ENCODE results near the gene ST8SIA5. TPM values are rescaled to one million over a fixed set of nuclear protein-coding genes. Genes with fewer than 3 reads are reported as not detected.
A peak's percentile ranks its signal among the peaks of the same experiment; 100 is the strongest.

The ST8SIA5 gene
- total and polyA plus RNA-seq, 2 of the 4 experiments (the other 2 are of a cell fraction) = 0.03 TPM; not detected in 1

- intact Hi-C loops (cut with micrococcal nuclease) (no loop called here), dilution Hi-C loops (cut with HindIII; ENCODE audit: low sequenced_read_pairs, unreplicated experiment) (no loop called here), in situ Hi-C loops (cut with MboI; ENCODE audit: low sequenced_read_pairs) (no loop called here)
- Histone ChIP-seq H2BK15ac (ENCODE audit: low read depth, low read length) (no peak overlapping the region), H3K9ac (ENCODE audit: low read depth, low read length) (no peak overlapping the region), H3K4me3 (ENCODE audit: insufficient read depth, low read depth, low read length) (no peak overlapping the region), H2AK9ac (replicated peaks; ENCODE audit: low read depth, low read length, poor library complexity) (no peak overlapping the region), H3K56ac (ENCODE audit: extremely low read depth, insufficient read depth, low read length) (no peak overlapping the region), H2BK5ac (ENCODE audit: low read depth, low read length, poor library complexity, severe bottlenecking) (no peak overlapping the region), H2AFZ (replicated peaks; ENCODE audit: low read length, poor library complexity) (no peak overlapping the region), H3K18ac (ENCODE audit: low read depth, low read length) (no peak overlapping the region), H4K20me1 (ENCODE audit: insufficient read depth, low read length) (no peaks in the 10 kb centered on the region), H3K27me3 (ENCODE audit: control insufficient read depth, insufficient read depth, low read length) (peaks cover 5% of the 10 kb centered on the region), H2AK5ac (ENCODE audit: low read depth, low read length) (no peak overlapping the region), H3K4me2 (ENCODE audit: low read depth, low read length) (no peak overlapping the region), H4K8ac (ENCODE audit: low read depth in 2 of 2, low read length in 2 of 2) (no peak overlapping the region), H3K9me1 (ENCODE audit: insufficient read depth, low read length) (no peaks in the 10 kb centered on the region; the same call in 1 of the 2 replicates), H4K91ac (ENCODE audit: insufficient read depth, low read depth, low read length) (no peak overlapping the region), H3K4ac (ENCODE audit: low read depth, low read length) (no peak overlapping the region), H2BK120ac (ENCODE audit: low read depth, low read length) (no peak overlapping the region), H3K14ac (replicated peaks; ENCODE audit: low read depth, low read length) (no peak overlapping the region), H4K5ac (ENCODE audit: low read depth, low read length) (no peak overlapping the region), H3K9me3 (ENCODE audit: control insufficient read depth, insufficient read depth, low read length) (no peaks in the 10 kb centered on the region), H3K27ac (ENCODE audit: insufficient read depth, low read length) (no peak overlapping the region), H3K23ac (ENCODE audit: low read depth, low read length) (no peak overlapping the region), H3K79me1 (ENCODE audit: low read depth in 1 of 2, low read length in 2 of 2) (no peaks in the 10 kb centered on the region), H3K36me3 (ENCODE audit: control insufficient read depth, insufficient read depth, low read length) (no peaks in the 10 kb centered on the region), H2BK20ac (ENCODE audit: low read depth, low read length) (no peak overlapping the region), H3K4me1 (ENCODE audit: control insufficient read depth, insufficient read depth, low read length) (no peaks in the 10 kb centered on the region)
- DNase-seq = no peak
- no peak for ATAC-seq (ENCODE audit: low read depth)
- WGBS, 2 experiments (ENCODE audit: extremely low coverage in 2 of 2, insufficient read length in 1 of 2) = no CpG with 5 or more reads among the region's 1 CpG
- POLR2A ChIA-PET (ENCODE audit: unreplicated experiment) = no interaction called here
- TF ChIP-seq CEBPB (IDR thresholded peaks at IDR 0.05; ENCODE audit: low read depth, low read length) (peak; percentile 35; the same call in 1 of the 2 replicates), MAZ (IDR thresholded peaks at IDR 0.05; ENCODE audit: borderline replicate concordance, low read depth, low read length) (no peak)
- CTCF ChIA-PET = no interaction called here
- no TSS peak for BruUV-seq (replicated peaks)
Measured at GRCh38 chr18:46675112-46675511, 81.7 kb downstream of the ST8SIA5 start.
